SU-DHL-6 (cell line): ENCODE measurements around the gene MAST4.

Experiments used
- CTCF ChIP-seq: fragments of 200-600 bp; sonication (generic); IDR thresholded peaks from one replicate; pipeline ENCODE4 v1.5.1; 2017; ENCODE audit warnings: antibody characterized with exemption, mild to moderate bottlenecking, low read length, moderate library complexity; ENCODE audit not compliant: insufficient read depth, poor library complexity, severe bottlenecking
- EZH2phosphoT487 ChIP-seq: fragments of 200-600 bp; sonication (generic), shearing (Covaris generic); conservative IDR thresholded peaks from 2 replicates; pipeline ENCODE4 v1.6.1; 2018; ENCODE audit warnings: mild to moderate bottlenecking, antibody characterized with exemption, low read length, moderate library complexity, mixed read lengths

- no peak for TF ChIP-seq CTCF
- no peak for TF ChIP-seq EZH2phosphoT487
These were observed 192.4 kb downstream of the MAST4 start for GRCh38 chr5:66788556-66788955.
